ENCODE measurements around the gene NACC2.

- TF ChIP-seq CTCF (IDR thresholded peaks at IDR 0.05 in 8 of 11, conservative IDR thresholded peaks at IDR 0.05 in 3 of 11) (no peak), POLR2A (IDR thresholded peaks at IDR 0.05) (no peak)
Measured at GRCh38 chr9:136001231-136001630, 93.9 kb downstream of the NACC2 start.
